NT2/D1 (cell line): ENCODE results near the gene PARD3.

Experiments used
- SUZ12 ChIP-seq: IDR thresholded peaks from 2 replicates; pipeline ENCODE4 v1.6.1; 2011; ENCODE audit not compliant: insufficient read length, insufficient read depth; ENCODE audit errors: extremely low read depth
- YY1 ChIP-seq: IDR thresholded peaks from 2 replicates; pipeline ENCODE4 v1.6.1; 2011; ENCODE audit not compliant: insufficient read length, insufficient read depth
- ZNF274 ChIP-seq: IDR thresholded peaks from 2 replicates; pipeline ENCODE4 v1.6.1; 2011; ENCODE audit warnings: mild to moderate bottlenecking, low read depth, low read length

- TF ChIP-seq ZNF274, result no peak
- TF ChIP-seq SUZ12, result no peak
- no peak for TF ChIP-seq YY1
Observed at GRCh38 chr10:34743814-34744213, 71.3 kb downstream of the PARD3 start.
